ENCODE data around the gene SAMD1. TPM values are rescaled to one million over a fixed set of nuclear protein-coding genes. Genes with fewer than 3 reads are reported as not detected.

SAMD1 gene
- total RNA-seq, 2 donors from 2014 or later: 25.4 to 48.2 TPM

- Histone ChIP-seq H3K27ac (no peak overlapping the region), H3K36me3 (peaks cover 0 to 8% of the 10 kb centered on the region in 2 donors), H3K27me3 (replicated peaks; ENCODE audit: insufficient read depth) (no peaks in the 10 kb centered on the region), H3K4me3 (no peak overlapping the region), H3K9me3 (no peaks in the 10 kb centered on the region), H3K4me1 (replicated peaks) (peaks cover 6% of the 10 kb centered on the region)
- no peak for DNase-seq (ENCODE audit: low spot score)
- WGBS: 70% methylated on average over 2 of the region's 2 CpGs
- TF ChIP-seq POLR2A (IDR thresholded peaks at IDR 0.05): no peak
- no peak for TF ChIP-seq CTCF (IDR thresholded peaks at IDR 0.05)
- no peak for TF ChIP-seq POLR2AphosphoS5 (IDR thresholded peaks at IDR 0.05)
- intact Hi-C loops (cut with DNase I): no loop called here
These were observed 20.1 kb upstream of the SAMD1 start for GRCh38 chr19:14110650-14111049.

GRCh38 chr19:14107581-14108461, 17.3 kb upstream of the SAMD1 start:
- Histone ChIP-seq H3K4me1 (replicated peaks) (peaks cover 4% of the 10 kb centered on the region), H3K27me3 (replicated peaks; ENCODE audit: insufficient read depth) (no peaks in the 10 kb centered on the region), H3K27ac (peak overlapping the region; percentile 24 to 47), H3K4me3 (no peak overlapping the region), H3K9me3 (no peaks in the 10 kb centered on the region), H3K36me3 (peaks cover 0 to 11% of the 10 kb centered on the region in 2 donors)
- DNase-seq (ENCODE audit: low spot score): no peak
- intact Hi-C loops (cut with DNase I): no loop called here
- 60% methylated on average over 23 of the region's 23 CpGs for WGBS
- no peak for TF ChIP-seq CTCF (IDR thresholded peaks at IDR 0.05)
- no peak for TF ChIP-seq POLR2A (IDR thresholded peaks at IDR 0.05)
- TF ChIP-seq POLR2AphosphoS5 (IDR thresholded peaks at IDR 0.05): no peak

GRCh38 chr19:14106840-14107239, 16.3 kb upstream of the SAMD1 start:
- Histone ChIP-seq H3K4me1 (replicated peaks) (no peaks in the 10 kb centered on the region), H3K27ac (peak overlapping the region; percentile 24 to 47), H3K36me3 (peaks cover 0 to 13% of the 10 kb centered on the region in 2 donors), H3K9me3 (no peaks in the 10 kb centered on the region), H3K27me3 (replicated peaks; ENCODE audit: insufficient read depth) (no peaks in the 10 kb centered on the region), H3K4me3 (no peak overlapping the region)
- 86% methylated on average over 16 of the region's 16 CpGs for WGBS
- TF ChIP-seq POLR2AphosphoS5 (IDR thresholded peaks at IDR 0.05) (no peak), POLR2A (IDR thresholded peaks at IDR 0.05) (no peak), CTCF (IDR thresholded peaks at IDR 0.05) (no peak)
- intact Hi-C loops (cut with DNase I): no loop called here
- no peak for DNase-seq (ENCODE audit: low spot score)

GRCh38 chr19:14105680-14106079, 15.1 kb upstream of the SAMD1 start:
- no peak for DNase-seq (ENCODE audit: low spot score)
- TF ChIP-seq POLR2AphosphoS5 (IDR thresholded peaks at IDR 0.05): no peak
- no peak for TF ChIP-seq CTCF (IDR thresholded peaks at IDR 0.05)
- TF ChIP-seq POLR2A (IDR thresholded peaks at IDR 0.05): no peak
- H3K4me3 ChIP-seq: no peak overlapping the region
- WGBS: 65% methylated on average over 8 of the region's 8 CpGs
- H3K27ac ChIP-seq: peak overlapping the region in 1 of 2 donors; percentile 15
- no peaks in the 10 kb centered on the region for H3K9me3 ChIP-seq
- intact Hi-C loops (cut with DNase I): no loop called here
- H3K27me3 ChIP-seq (replicated peaks; ENCODE audit: insufficient read depth): no peaks in the 10 kb centered on the region
- H3K4me1 ChIP-seq (replicated peaks): no peaks in the 10 kb centered on the region
- peaks cover 0 to 13% of the 10 kb centered on the region in 2 donors for H3K36me3 ChIP-seq

GRCh38 chr19:14103310-14103709, 12.8 kb upstream of the SAMD1 start:
- no peak for TF ChIP-seq POLR2A (IDR thresholded peaks at IDR 0.05)
- TF ChIP-seq POLR2AphosphoS5 (IDR thresholded peaks at IDR 0.05): no peak
- no peak for TF ChIP-seq CTCF (IDR thresholded peaks at IDR 0.05)
- H3K36me3 ChIP-seq: peaks cover 0 to 13% of the 10 kb centered on the region in 2 donors
- no peak overlapping the region for H3K4me3 ChIP-seq
- WGBS: 100% methylated on average over 1 of the region's 1 CpG
- H3K27ac ChIP-seq: no peak overlapping the region
- H3K4me1 ChIP-seq (replicated peaks): no peaks in the 10 kb centered on the region
- no peaks in the 10 kb centered on the region for H3K9me3 ChIP-seq
- DNase-seq (ENCODE audit: low spot score): no peak
- H3K27me3 ChIP-seq (replicated peaks; ENCODE audit: insufficient read depth): no peaks in the 10 kb centered on the region
- intact Hi-C loops (cut with DNase I): no loop called here

Data from prostate gland (tissue), 2 donors.